GM23248 (cell line): ENCODE data around the gene ZBTB22.

Source experiments
- EZH2 ChIP-seq: fragments of 200-600 bp; sonication (generic); IDR thresholded peaks from 2 replicates; pipeline ENCODE4 v1.6.1; 2018; ENCODE audit warnings: antibody characterized with exemption, mild to moderate bottlenecking; ENCODE audit not compliant: insufficient read depth, poor library complexity, severe bottlenecking
- EZH2phosphoT487 ChIP-seq: fragments of 200-600 bp; sonication (generic); IDR thresholded peaks from 2 replicates; pipeline ENCODE4 v1.6.1; 2018; ENCODE audit warnings: antibody characterized with exemption, moderate library complexity, mild to moderate bottlenecking, low read depth; ENCODE audit not compliant: insufficient read depth

DNA sequence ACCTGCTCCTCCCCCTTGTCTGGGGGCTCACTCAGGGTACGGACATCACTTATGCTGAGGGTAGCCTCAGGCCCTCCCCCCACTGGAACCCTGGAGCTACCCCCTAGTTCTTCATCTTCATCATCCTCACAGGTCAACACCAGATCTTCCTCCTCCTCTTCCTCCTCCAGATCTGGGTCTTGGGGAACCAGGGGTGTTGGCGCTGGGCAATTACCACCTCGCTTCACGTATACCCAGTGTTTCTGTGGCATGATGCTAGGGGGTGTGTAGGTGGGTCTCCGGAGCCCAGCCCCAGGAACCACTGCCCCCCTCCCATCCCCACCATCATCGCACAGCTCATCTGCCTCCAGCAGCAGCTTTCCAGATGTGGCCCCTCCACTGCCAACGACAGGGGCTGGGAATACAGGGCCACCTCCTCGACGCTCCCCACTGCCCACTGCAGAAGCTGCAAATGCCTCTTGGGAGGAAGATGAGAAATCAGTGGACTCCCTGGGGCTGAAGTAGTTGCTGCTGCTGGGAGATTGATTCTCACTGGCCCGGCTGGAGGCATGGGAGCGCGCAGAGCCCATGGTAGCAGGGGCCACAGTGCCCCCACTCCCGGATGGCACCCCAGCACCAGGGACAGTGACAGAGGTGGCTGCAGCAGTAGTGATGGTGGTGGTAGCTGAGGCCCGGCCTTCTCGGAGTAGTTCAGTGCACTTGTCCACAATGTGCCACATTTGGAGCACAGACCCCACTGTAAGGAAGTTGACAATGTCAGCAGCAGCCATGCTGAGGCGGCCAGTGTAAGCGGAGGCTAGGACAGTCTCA is 1.5 kb downstream of the ZBTB22 start:
- TF ChIP-seq EZH2 (no peak), EZH2phosphoT487 (no peak)
